Measurements from ENCODE around the gene PPP2R3A.

The PPP2R3A gene

GRCh38 chr3:135966271-135966961 is 888 bp downstream of the PPP2R3A start:
- TF ChIP-seq SIN3A (IDR thresholded peaks at IDR 0.05; ENCODE audit: borderline replicate concordance, insufficient read depth, low read length) (no peak), REST (IDR thresholded peaks at IDR 0.05; ENCODE audit: insufficient read depth in 1 of 2, low read depth in 2 of 2, low read length in 2 of 2) (no peak), TAF1 (IDR thresholded peaks at IDR 0.05; ENCODE audit: borderline replicate concordance, insufficient read depth, low read length) (no peak), POLR2AphosphoS5 (IDR thresholded peaks at IDR 0.05; ENCODE audit: low read depth, low read length) (no peak), FOXP2 (optimal IDR thresholded peaks at IDR 0.05; ENCODE audit: borderline replicate concordance, extremely low read depth, extremely low read length, insufficient read depth) (no peak)

DNA sequence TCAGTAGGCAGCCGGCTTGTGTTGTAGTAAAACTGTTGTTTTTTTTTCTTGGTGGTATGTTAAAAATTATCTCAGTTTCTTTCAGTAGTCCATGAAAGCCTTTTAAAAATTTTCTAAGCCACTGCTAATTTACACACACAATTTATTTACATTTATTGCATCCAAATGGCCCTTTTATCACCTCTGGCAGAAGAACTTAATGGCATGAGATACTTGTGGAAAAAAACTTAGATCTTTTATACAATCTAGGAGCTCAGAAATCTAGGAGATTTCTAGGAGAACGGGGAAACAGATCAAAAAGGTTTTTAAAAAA is 1.4 kb downstream of the PPP2R3A start:
- TF ChIP-seq SIN3A (IDR thresholded peaks at IDR 0.05; ENCODE audit: borderline replicate concordance, insufficient read depth, low read length): no peak
- TF ChIP-seq TAF1 (IDR thresholded peaks at IDR 0.05; ENCODE audit: borderline replicate concordance, insufficient read depth, low read length): no peak
- no peak for TF ChIP-seq REST (IDR thresholded peaks at IDR 0.05; ENCODE audit: insufficient read depth in 1 of 2, low read depth in 2 of 2, low read length in 2 of 2)
- TF ChIP-seq FOXP2 (optimal IDR thresholded peaks at IDR 0.05; ENCODE audit: borderline replicate concordance, extremely low read depth, extremely low read length, insufficient read depth): no peak
- TF ChIP-seq POLR2AphosphoS5 (IDR thresholded peaks at IDR 0.05; ENCODE audit: low read depth, low read length): no peak

GRCh38 chr3:135967867-135968266 is 2.3 kb downstream of the PPP2R3A start:
- no peak for TF ChIP-seq POLR2AphosphoS5 (IDR thresholded peaks at IDR 0.05; ENCODE audit: low read depth, low read length)
- no peak for TF ChIP-seq TAF1 (IDR thresholded peaks at IDR 0.05; ENCODE audit: borderline replicate concordance, insufficient read depth, low read length)
- no peak for TF ChIP-seq FOXP2 (optimal IDR thresholded peaks at IDR 0.05; ENCODE audit: borderline replicate concordance, extremely low read depth, extremely low read length, insufficient read depth)
- no peak for TF ChIP-seq REST (IDR thresholded peaks at IDR 0.05; ENCODE audit: insufficient read depth in 1 of 2, low read depth in 2 of 2, low read length in 2 of 2)
- TF ChIP-seq SIN3A (IDR thresholded peaks at IDR 0.05; ENCODE audit: borderline replicate concordance, insufficient read depth, low read length): no peak

DNA sequence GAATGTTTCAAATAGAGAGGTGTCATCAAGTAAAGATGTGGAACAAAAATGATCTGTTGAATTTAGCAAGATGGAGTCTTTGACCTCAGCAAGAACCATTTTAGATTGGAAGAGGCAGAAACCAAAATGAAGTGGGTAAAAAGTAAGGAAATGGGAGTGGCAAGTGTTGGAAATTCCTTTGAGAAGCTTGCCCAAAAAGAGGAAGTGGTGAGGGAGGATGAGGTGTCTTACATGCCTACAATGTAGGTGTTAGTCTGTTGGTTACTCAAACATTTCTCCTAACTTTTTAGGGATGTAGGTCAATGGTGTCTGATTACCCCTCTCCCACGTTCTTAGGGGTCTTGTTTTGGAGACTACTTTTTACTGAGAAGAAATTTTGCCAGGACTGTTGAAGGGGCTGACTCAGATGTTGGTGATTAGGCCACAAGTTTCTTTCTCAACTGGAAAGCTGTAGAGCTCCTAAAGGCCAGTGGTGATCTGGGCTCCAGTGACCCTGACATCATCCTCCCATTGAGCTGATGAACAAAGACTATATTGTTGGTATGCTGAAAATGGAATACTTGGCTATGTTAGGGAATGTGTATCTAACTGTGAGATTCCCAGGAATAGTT is 5.1 kb downstream of the PPP2R3A start:
- TF ChIP-seq SIN3A (IDR thresholded peaks at IDR 0.05; ENCODE audit: borderline replicate concordance, insufficient read depth, low read length) (no peak), POLR2AphosphoS5 (IDR thresholded peaks at IDR 0.05; ENCODE audit: low read depth, low read length) (no peak), FOXP2 (optimal IDR thresholded peaks at IDR 0.05; ENCODE audit: borderline replicate concordance, extremely low read depth, extremely low read length, insufficient read depth) (no peak), REST (IDR thresholded peaks at IDR 0.05; ENCODE audit: insufficient read depth in 1 of 2, low read depth in 2 of 2, low read length in 2 of 2) (no peak), TAF1 (IDR thresholded peaks at IDR 0.05; ENCODE audit: borderline replicate concordance, insufficient read depth, low read length) (no peak)
